Heart right ventricle (tissue), 16 donors: ENCODE measurements around the gene RIPOR2. TPM values are rescaled to one million over a fixed set of nuclear protein-coding genes. Genes with fewer than 3 reads are reported as not detected.
"Not testable (repeated sequence)": the region's sequence is repeated elsewhere in the genome, so short reads cannot be mapped to it uniquely, and the experiment has no call there.

Experiments used
- ATAC-seq, 8 donors: fragments of 200-7000 bp; cut with Tn5 transposase; one replicate each; pipeline ENCODE4 v1.9.1; 2020; ENCODE audit warnings: mild to moderate bottlenecking in 8 of 8, moderate library complexity in 8 of 8, moderate number of reproducible peaks in 1 of 8
- DNase-seq, 2 donors: peaks; one replicate each; pipeline ENCODE4 v3.0.0-alpha.2; 2020
- H3K27ac ChIP-seq, 10 donors: fragments of 200-600 bp; sonication (generic) in 2 of 10; one replicate each; pipeline versions ENCODE4 v1.5.0 to v1.8.0; 2020 to 2022; ENCODE audit warnings: mild to moderate bottlenecking in 3 of 10
- H3K27me3 ChIP-seq, 7 donors: fragments of 200-600 bp; one replicate each; pipeline ENCODE4 v1.8.0; 2021 to 2022; ENCODE audit warnings: mild to moderate bottlenecking in 2 of 7
- H3K36me3 ChIP-seq, 9 donors: fragments of 200-600 bp; sonication (generic) in 1 of 9; one replicate each; pipeline versions ENCODE4 v1.5.0 to v1.8.0; 2020 to 2022; ENCODE audit warnings: mild to moderate bottlenecking in 2 of 9
- H3K4me1 ChIP-seq, 9 donors: fragments of 200-600 bp; sonication (generic) in 1 of 9; one replicate each; pipeline versions ENCODE4 v1.5.0 to v1.8.0; 2020 to 2022; ENCODE audit warnings: mild to moderate bottlenecking in 4 of 9
- H3K4me3 ChIP-seq, 10 donors: fragments of 200-600 bp; sonication (generic) in 2 of 10; one replicate each; pipeline versions ENCODE4 v1.5.0 to v1.8.0; 2020 to 2022; ENCODE audit warnings: mild to moderate bottlenecking in 7 of 10, moderate library complexity in 2 of 10
- H3K9me3 ChIP-seq, 11 donors: fragments of 200-600 bp in 10 of 11; sonication (generic) in 2 of 11; one replicate each; pipeline versions ENCODE4 v1.5.0 to v1.8.0; 2013 to 2022; ENCODE audit warnings: mild to moderate bottlenecking in 2 of 11, control low read depth in 1 of 11, moderate library complexity in 1 of 11
- CTCF ChIP-seq, 9 donors: fragments of 200-600 bp; sonication (generic) in 2 of 9; IDR thresholded peaks; one replicate each; pipeline versions ENCODE4 v1.5.0 to v1.8.0; 2021 to 2022; ENCODE audit warnings: antibody characterized with exemption in 9 of 9, mild to moderate bottlenecking in 5 of 9, moderate library complexity in 1 of 9
- whole genome bisulfite sequencing, 2 donors: extraction: QIAGEN DNeasy Blood & Tissue Kit; methylation state at CpG; one replicate each; pipeline ENCODE4 v1.1.7; 2013; ENCODE audit warnings: inconsistent platforms in 1 of 2; 5-methylcytosine and 5-hydroxymethylcytosine counted together
- intact Hi-C, 10 donors: fragments of 100-400 bp; cut with DNase I; formaldehyde crosslinking; loops; one replicate each; pipeline versions ENCODE4 v1.11.1 to v1.14.2; 2022
- polyA plus RNA-seq, 2 donors: library from polyadenylated mRNA; stranded (reverse); fragments of 200-250 nt; gene quantifications; one replicate each; pipeline ENCODE4 v1.2.3, GENCODE V29; 2013
- total RNA-seq, 10 donors: library from RNA; stranded (reverse); fragmentation: NEBNext Ultra II Directional in 3 of 10; extraction: Animal tissue kit (Norgen Biotek cat#: 25700) in 3 of 10; gene quantifications; one replicate each; pipeline versions ENCODE4 v1.2.1 to v1.2.4, GENCODE V29; 2021 to 2023
- donor health status: Arrhythmogenic right ventricular cardiomyopathy.
- donor health status: ischemic (EF 13 %, LVEDD 7.1; RV severe dilation, severe dysfunction).
- donor health status: healthy with polysubstance abuse.
- donor health status: DM: no; HTN: yes; CAD: no.
- donor health status: DM: no; HTN: no; CAD: no.
- donor health status: ischemic (EF 25% LVEDD 6.9; RV normal size, moderate dysfunction).
- donor health status: ischemic (EF 25% LVEDD 5.7; RV mildly dilated, moderate dysfunction).
- donor health status: healthy.
- donor health status: DM: yes; HTN: yes; CAD: no.
- donor health status: Ischemic cardiomyopathy.
- donor health status: ischemic (EF 35%, LVEDD 5.7; RV mildly dilated, moderate dysfunction).
- donor health status: nonischemic (EF 11% LVEDD 7.7; RV severe dilation, severe dysfunction).
- donor health status: DM: yes; HTN: yes; CAD: no.
- donor health status: PGD.
- donor health status: ischemic (EF 29% LVEDD 5.4; RV normal size, mild dysfunction).
- donor health status: nonischemic (EF 23%, LVEDD 6.1; RV moderate dilation, normal function).

The RIPOR2 gene
- total and polyA plus RNA-seq, 12 donors: 1.2 to 14.5 (median 3.6) TPM

DNA sequence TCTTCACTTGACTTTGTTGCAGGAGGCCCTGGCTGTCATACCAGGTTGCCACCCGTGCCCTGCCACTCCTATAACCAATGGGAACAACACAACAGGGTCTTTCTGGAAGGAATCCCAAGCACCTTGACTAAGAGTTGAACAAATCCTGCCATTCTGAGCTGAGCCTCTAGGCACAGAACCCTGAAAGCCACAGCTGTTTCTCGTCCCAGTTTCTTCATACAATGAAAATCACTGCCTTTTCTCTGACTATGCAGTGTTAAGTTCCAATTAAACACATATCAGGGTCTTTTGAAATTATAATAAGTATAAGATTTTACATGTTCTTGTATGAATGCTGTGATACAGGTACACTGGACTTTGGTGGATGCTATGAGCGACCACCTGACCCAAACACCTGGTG, 54.4 kb downstream of the RIPOR2 start:
- no peak for TF ChIP-seq CTCF (IDR thresholded peaks at IDR 0.05)
- no peaks in the 10 kb centered on the region for H3K27me3 ChIP-seq
- peaks cover 0 to 17% (median 0%) of the 10 kb centered on the region in 9 donors for H3K4me1 ChIP-seq
- H3K36me3 ChIP-seq: peaks cover 0 to 6% (median 0%) of the 10 kb centered on the region in 9 donors
- H3K27ac ChIP-seq: no peak overlapping the region
- H3K4me3 ChIP-seq: no peak overlapping the region
- no peak for DNase-seq
- peaks cover 0 to 12% (median 0%) of the 10 kb centered on the region in 11 donors for H3K9me3 ChIP-seq
- no peak for ATAC-seq
- 92 to 94% methylated on average over 3 of the region's 3 CpGs for WGBS, 2 donors
- intact Hi-C loops: no loop called here

DNA sequence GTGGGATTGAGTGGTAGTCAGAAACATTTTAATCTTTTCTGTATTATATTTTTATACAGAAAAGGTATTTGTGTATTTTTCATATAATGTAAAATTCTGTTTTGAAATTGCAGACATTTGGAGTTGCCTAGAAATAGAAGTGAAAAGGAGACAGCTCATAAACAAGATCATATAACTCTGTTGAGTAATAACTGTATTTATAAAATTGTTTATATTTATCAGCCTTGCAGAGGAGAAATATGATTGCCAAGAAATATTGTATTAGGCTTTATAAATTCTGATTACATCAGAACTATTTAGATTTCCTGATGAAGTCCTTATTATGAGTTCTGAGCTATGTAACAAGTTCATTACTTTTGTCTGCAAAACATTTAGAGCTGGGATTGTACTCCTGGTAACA, 55.3 kb downstream of the RIPOR2 start:
- peaks cover 0 to 9% (median 0%) of the 10 kb centered on the region in 9 donors for H3K36me3 ChIP-seq
- H3K9me3 ChIP-seq: peaks cover 0 to 12% (median 0%) of the 10 kb centered on the region in 11 donors
- DNase-seq: no peak
- intact Hi-C loops: no loop called here
- H3K27ac ChIP-seq: no peak overlapping the region
- H3K4me3 ChIP-seq: no peak overlapping the region
- H3K4me1 ChIP-seq: peaks cover 0 to 17% (median 0%) of the 10 kb centered on the region in 9 donors
- ATAC-seq: no peak
- no peaks in the 10 kb centered on the region for H3K27me3 ChIP-seq
- no peak for TF ChIP-seq CTCF (IDR thresholded peaks at IDR 0.05)

GRCh38 chr6:24879351-24879750, 56.4 kb downstream of the RIPOR2 start:
- H3K4me1 ChIP-seq: peaks cover 0 to 17% (median 0%) of the 10 kb centered on the region in 9 donors
- DNase-seq (no peak), ATAC-seq (no peak)
- peaks cover 0 to 12% (median 0%) of the 10 kb centered on the region in 11 donors for H3K9me3 ChIP-seq
- peaks cover 0 to 20% (median 0%) of the 10 kb centered on the region in 9 donors for H3K36me3 ChIP-seq
- TF ChIP-seq CTCF (IDR thresholded peaks at IDR 0.05): no peak
- no peaks in the 10 kb centered on the region for H3K27me3 ChIP-seq
- WGBS, 2 donors: 95 to 98% methylated on average over 3 of the region's 3 CpGs
- H3K4me3 ChIP-seq: no peak overlapping the region
- no peak overlapping the region for H3K27ac ChIP-seq
- intact Hi-C loops: no loop called here

- intact Hi-C loops, H3K4me1 ChIP-seq, H3K27ac ChIP-seq, H3K4me3 ChIP-seq, DNase-seq, H3K27me3 ChIP-seq, ATAC-seq: not testable (repeated sequence)
- WGBS, 2 donors: 93% methylated on average over 4 of the region's 4 CpGs
- peaks cover 0 to 12% (median 0%) of the 10 kb centered on the region in 11 donors for H3K9me3 ChIP-seq
- H3K36me3 ChIP-seq: peaks cover 0 to 36% (median 5%) of the 10 kb centered on the region in 9 donors
Observed at GRCh38 chr6:24877747-24878146, 58.0 kb downstream of the RIPOR2 start.
